ENCODE measurements around the gene RIMBP2.
A peak's percentile ranks its signal among the peaks of the same experiment; 100 is the strongest.

- TF ChIP-seq RCOR1 (IDR thresholded peaks at IDR 0.05; ENCODE audit: low read length) (peak; percentile 81; the same call in 1 of the 2 replicates), CTCF (IDR thresholded peaks at IDR 0.05) (no peak), CHD2 (IDR thresholded peaks at IDR 0.05; ENCODE audit: low read length, partially characterized antibody) (peak; percentile 78), ELF1 (IDR thresholded peaks at IDR 0.05) (no peak), IRF3 (IDR thresholded peaks at IDR 0.05; ENCODE audit: low read depth, low read length) (no peak), REST (IDR thresholded peaks at IDR 0.05; ENCODE audit: low read depth, low read length) (no peak), MAX (IDR thresholded peaks at IDR 0.05; ENCODE audit: low read depth) (no peak), PBX3 (IDR thresholded peaks at IDR 0.05) (no peak), POLR2AphosphoS5 (IDR thresholded peaks at IDR 0.05; ENCODE audit: low read depth, low read length) (no peak), EP300 (IDR thresholded peaks at IDR 0.05; ENCODE audit: borderline replicate concordance in 1 of 2, low read depth in 1 of 2, low read length in 1 of 2) (peak in 1 of 2 experiments; percentile 66; a peak in 1 of 4 replicates), EZH2phosphoT487 (IDR thresholded peaks at IDR 0.05; ENCODE audit: borderline replicate concordance, low read depth) (no peak), GABPA (IDR thresholded peaks at IDR 0.05; ENCODE audit: low read depth) (no peak)
These were observed 324.9 kb downstream of the RIMBP2 start for GRCh38 chr12:130391186-130391585.

Measured in SK-N-SH (cell line).